Measurements from ENCODE around the gene HNRNPA0.
"Not testable (repeated sequence)": the region's sequence is repeated elsewhere in the genome, so short reads cannot be mapped to it uniquely, and the experiment has no call there.

HNRNPA0 gene

DNA sequence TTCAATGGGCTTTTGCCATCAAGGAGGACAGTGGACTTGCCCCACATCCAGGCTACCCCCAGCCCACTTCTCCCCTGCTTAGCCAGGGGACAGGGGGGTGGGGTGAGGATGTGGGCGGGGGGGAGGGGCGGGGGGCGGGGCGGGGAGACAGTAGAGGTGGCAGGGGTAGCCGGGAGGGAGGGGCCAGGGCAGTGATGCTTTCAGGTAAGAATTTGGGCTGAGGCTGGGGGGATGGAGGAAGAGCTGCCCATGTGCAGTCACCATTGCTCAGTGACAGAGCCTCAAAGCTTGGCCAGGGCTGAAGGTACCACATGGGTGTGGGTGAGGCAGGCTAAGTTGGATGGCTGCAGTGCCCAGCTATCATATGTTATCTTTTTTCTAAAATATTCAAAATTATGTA is 40.7 kb upstream of the HNRNPA0 start:
- Histone ChIP-seq H3K36me3 (ENCODE audit: insufficient read depth) (no peaks in the 10 kb centered on the region), H2AFZ (ENCODE audit: low read depth) (no peak overlapping the region), H3K27me3 (ENCODE audit: insufficient read depth, low read depth) (no peaks in the 10 kb centered on the region), H3K4me2 (no peak overlapping the region), H4K20me1 (ENCODE audit: insufficient read depth) (no peaks in the 10 kb centered on the region), H3K4me1 (ENCODE audit: low read depth, poor library complexity, severe bottlenecking) (no peaks in the 10 kb centered on the region), H3K4me3 (IDR thresholded peaks at IDR 0.05; ENCODE audit: insufficient read depth, low read depth, low read length) (no peak overlapping the region), H3K9ac (no peak overlapping the region), H3K79me2 (ENCODE audit: insufficient read depth, low read depth) (no peaks in the 10 kb centered on the region), H3K27ac (no peak overlapping the region)
- TF ChIP-seq, protein P1, sequence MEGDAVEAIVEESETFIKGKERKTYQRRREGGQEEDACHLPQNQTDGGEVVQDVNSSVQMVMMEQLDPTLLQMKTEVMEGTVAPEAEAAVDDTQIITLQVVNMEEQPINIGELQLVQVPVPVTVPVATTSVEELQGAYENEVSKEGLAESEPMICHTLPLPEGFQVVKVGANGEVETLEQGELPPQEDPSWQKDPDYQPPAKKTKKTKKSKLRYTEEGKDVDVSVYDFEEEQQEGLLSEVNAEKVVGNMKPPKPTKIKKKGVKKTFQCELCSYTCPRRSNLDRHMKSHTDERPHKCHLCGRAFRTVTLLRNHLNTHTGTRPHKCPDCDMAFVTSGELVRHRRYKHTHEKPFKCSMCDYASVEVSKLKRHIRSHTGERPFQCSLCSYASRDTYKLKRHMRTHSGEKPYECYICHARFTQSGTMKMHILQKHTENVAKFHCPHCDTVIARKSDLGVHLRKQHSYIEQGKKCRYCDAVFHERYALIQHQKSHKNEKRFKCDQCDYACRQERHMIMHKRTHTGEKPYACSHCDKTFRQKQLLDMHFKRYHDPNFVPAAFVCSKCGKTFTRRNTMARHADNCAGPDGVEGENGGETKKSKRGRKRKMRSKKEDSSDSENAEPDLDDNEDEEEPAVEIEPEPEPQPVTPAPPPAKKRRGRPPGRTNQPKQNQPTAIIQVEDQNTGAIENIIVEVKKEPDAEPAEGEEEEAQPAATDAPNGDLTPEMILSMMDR (conservative IDR thresholded peaks at IDR 0.05; ENCODE audit: low read depth, low read length): no peak

- Histone ChIP-seq H3K27ac (no peak overlapping the region), H2AFZ (ENCODE audit: low read depth) (no peak overlapping the region), H3K36me3 (ENCODE audit: insufficient read depth) (no peaks in the 10 kb centered on the region), H3K4me2 (no peak overlapping the region), H3K79me2 (ENCODE audit: insufficient read depth, low read depth) (no peaks in the 10 kb centered on the region), H3K9ac (no peak overlapping the region), H3K4me1 (ENCODE audit: low read depth, poor library complexity, severe bottlenecking) (no peaks in the 10 kb centered on the region), H4K20me1 (ENCODE audit: insufficient read depth) (no peaks in the 10 kb centered on the region), H3K27me3 (ENCODE audit: insufficient read depth, low read depth) (no peaks in the 10 kb centered on the region), H3K4me3 (IDR thresholded peaks at IDR 0.05; ENCODE audit: insufficient read depth, low read depth, low read length) (no peak overlapping the region)
- TF ChIP-seq, protein P1 (conservative IDR thresholded peaks at IDR 0.05; ENCODE audit: low read depth, low read length): no peak
Measured at GRCh38 chr5:137792303-137792702, 38.1 kb upstream of the HNRNPA0 start.

GRCh38 chr5:137791799-137792198 is 37.6 kb upstream of the HNRNPA0 start:
- no peaks in the 10 kb centered on the region for H3K36me3 ChIP-seq (ENCODE audit: insufficient read depth)
- no peak overlapping the region for H3K9ac ChIP-seq
- no peaks in the 10 kb centered on the region for H4K20me1 ChIP-seq (ENCODE audit: insufficient read depth)
- H2AFZ ChIP-seq (ENCODE audit: low read depth): no peak overlapping the region
- no peaks in the 10 kb centered on the region for H3K4me1 ChIP-seq (ENCODE audit: low read depth, poor library complexity, severe bottlenecking)
- H3K79me2 ChIP-seq (ENCODE audit: insufficient read depth, low read depth): no peaks in the 10 kb centered on the region
- TF ChIP-seq, protein P1 (conservative IDR thresholded peaks at IDR 0.05; ENCODE audit: low read depth, low read length): no peak
- H3K27ac ChIP-seq: no peak overlapping the region
- H3K27me3 ChIP-seq (ENCODE audit: insufficient read depth, low read depth): no peaks in the 10 kb centered on the region
- no peak overlapping the region for H3K4me2 ChIP-seq
- H3K4me3 ChIP-seq (IDR thresholded peaks at IDR 0.05; ENCODE audit: insufficient read depth, low read depth, low read length): no peak overlapping the region

DNA sequence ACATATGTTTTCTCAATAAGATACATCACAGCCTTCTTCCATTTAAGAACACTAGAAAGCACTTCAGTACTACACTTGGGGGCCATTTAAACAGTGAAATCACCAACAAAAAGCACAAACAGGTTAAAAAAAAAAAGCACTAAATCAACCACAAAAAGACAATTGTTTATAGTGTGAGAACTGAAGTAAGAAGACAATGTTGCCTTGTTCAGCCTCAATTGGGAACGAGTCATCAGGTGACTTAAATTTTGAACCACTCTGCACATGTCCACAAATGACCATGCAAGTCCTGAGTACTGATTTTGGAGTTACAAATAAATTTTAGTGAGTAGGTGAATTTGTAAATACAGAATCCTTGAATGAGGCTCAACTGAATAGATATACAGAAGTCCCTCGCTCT is 37.2 kb upstream of the HNRNPA0 start:
- TF ChIP-seq, protein P1 (conservative IDR thresholded peaks at IDR 0.05; ENCODE audit: low read depth, low read length): no peak

GRCh38 chr5:137788560-137788959 is 34.4 kb upstream of the HNRNPA0 start:
- not testable (repeated sequence) for H3K27me3 ChIP-seq (ENCODE audit: insufficient read depth, low read depth); H3K36me3 ChIP-seq (ENCODE audit: insufficient read depth); H3K79me2 ChIP-seq (ENCODE audit: insufficient read depth, low read depth); H3K4me2 ChIP-seq; H3K4me3 ChIP-seq (IDR thresholded peaks at IDR 0.05; ENCODE audit: insufficient read depth, low read depth, low read length); H3K9ac ChIP-seq; H2AFZ ChIP-seq (ENCODE audit: low read depth); H4K20me1 ChIP-seq (ENCODE audit: insufficient read depth); H3K27ac ChIP-seq; H3K4me1 ChIP-seq (ENCODE audit: low read depth, poor library complexity, severe bottlenecking)

More for the DNA sequence above, 37.2 kb upstream of the HNRNPA0 start:
- Histone ChIP-seq H3K4me1 (ENCODE audit: low read depth, poor library complexity, severe bottlenecking) (no peaks in the 10 kb centered on the region), H4K20me1 (ENCODE audit: insufficient read depth) (no peaks in the 10 kb centered on the region), H2AFZ (ENCODE audit: low read depth) (no peak overlapping the region), H3K4me3 (IDR thresholded peaks at IDR 0.05; ENCODE audit: insufficient read depth, low read depth, low read length) (no peak overlapping the region), H3K9ac (no peak overlapping the region), H3K27me3 (ENCODE audit: insufficient read depth, low read depth) (no peaks in the 10 kb centered on the region), H3K27ac (no peak overlapping the region), H3K36me3 (ENCODE audit: insufficient read depth) (no peaks in the 10 kb centered on the region), H3K79me2 (ENCODE audit: insufficient read depth, low read depth) (no peaks in the 10 kb centered on the region), H3K4me2 (no peak overlapping the region)

All from KMS-11 (cell line).